NCI-H1436 (cell line): ENCODE measurements around the gene KMT2D.

Source experiments
- DNase-seq: peaks from one replicate; lab custom pipeline; 2025; lab: John Stamatoyannopoulos, UW

The KMT2D gene

DNA sequence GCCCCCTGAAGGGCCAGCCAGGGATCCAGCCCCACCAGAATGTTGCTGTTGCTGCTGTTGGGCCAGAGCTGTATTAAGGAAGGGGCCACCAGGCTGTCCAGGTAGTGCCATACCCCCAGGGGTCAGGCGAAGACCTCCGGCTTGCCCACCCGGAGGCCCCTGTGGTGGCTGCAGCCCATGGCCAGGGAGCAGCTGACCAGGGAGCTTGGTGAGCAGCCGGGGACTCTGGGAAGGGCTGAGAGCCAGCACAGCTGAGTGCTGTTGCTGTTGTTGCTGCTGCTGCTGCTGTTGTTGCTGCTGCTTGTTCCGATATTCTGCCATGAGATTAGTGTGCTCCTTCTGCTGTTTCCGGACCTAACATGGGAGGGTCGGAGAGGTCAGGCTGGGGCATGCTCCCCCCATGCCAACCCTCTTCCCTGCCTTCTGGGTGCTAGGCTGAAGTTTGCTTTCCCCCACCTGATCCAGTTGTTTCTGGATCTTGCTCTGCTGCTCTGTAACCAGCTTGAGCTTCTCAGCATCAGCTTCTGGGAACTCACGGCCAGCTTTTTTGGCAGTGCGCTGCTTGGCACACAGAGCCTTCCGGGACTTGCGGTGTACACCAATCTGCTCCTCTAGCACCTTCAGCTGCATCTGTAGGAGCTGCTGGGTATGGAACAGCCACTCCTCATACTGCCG, 26.8 kb downstream of the KMT2D start:
- DNase-seq: no peak

DNA sequence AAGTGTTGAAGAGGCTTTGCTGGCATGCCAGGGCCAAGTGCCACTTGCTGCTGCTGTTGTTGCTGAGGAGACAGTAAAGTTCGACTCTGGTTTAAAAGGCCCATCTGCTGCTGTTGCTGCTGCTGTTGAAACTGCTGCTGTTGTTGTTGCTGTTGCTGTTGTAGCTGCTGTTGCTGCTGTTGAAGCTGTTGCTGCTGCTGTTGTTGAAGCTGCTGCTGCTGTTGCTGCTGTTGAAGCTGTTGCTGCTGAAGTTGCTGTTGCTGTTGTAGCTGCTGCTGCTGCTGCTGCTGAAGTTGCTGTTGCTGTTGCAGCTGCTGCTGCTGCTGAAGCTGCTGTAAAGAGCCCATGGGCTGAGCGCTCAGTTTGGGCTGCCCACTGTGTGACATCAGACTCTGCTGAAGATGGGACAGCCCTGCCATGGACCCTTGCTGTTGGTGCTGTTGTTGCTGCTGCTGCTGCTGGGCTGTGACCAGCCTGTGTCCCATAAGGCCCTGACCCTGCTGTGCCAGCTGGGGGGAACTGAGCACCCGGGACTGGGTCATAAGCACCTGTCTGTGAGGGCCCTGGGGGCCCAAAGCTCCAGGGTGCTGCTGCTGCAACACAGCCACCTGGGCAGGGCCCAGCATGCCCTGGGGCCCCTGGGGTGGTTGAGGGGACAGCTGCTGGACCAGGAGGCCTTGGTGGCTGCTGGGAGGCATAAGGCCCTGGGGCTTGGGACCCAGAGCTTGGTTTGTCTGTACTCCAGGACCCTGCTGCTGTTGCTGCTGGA, 27.7 kb downstream of the KMT2D start:
- DNase-seq: no peak

DNA sequence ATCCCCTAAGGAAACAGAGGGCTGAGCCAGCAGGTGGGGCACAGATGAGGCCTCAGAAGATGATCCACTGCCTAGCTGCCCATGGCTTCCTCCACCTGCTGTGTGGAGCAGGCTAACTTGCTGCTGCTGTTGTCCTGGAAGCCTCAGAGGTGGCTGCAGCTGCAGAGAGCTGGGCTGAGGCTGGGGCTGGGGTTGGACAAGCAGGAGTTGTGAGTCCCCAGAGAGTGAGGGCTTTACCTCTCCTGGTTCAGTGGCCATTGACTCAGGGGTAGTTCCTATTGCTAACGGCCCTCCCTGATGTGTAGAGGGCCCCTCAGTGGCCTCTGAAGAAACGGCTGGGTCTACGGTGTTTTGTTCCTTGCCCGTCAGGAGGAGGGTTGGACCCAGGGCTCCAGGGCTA, 28.3 kb downstream of the KMT2D start:
- DNase-seq: no peak

DNA sequence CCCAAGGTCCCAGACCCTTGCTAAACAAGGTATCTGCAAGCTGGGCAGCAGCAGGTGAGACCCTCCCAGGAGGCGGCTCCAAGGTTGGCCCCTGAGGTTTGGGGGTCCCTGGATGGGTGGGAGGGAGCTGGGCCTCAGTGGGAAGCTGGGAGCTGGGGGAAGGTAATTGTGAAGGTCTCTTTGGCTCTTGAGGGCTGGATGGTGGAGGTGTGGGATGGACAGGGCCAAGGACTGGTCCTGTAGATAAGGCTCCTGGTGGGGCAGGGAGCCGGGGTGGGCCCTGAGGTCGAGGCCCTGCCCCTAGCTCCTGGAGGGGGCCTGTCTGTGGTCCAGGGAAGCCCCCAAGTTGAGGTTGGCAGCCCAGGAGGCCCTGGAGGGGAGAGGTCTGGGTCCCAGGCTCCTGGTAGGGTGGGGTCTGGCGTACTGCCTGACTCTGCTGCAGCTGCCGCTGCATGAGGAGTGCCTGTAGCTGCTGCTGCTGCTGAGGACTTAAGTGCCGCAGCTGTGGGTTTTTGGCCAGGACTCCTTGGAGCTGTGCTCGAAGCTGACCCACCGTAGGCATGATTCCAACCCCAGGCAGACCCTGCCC, 28.9 kb downstream of the KMT2D start:
- DNase-seq: no peak

DNA sequence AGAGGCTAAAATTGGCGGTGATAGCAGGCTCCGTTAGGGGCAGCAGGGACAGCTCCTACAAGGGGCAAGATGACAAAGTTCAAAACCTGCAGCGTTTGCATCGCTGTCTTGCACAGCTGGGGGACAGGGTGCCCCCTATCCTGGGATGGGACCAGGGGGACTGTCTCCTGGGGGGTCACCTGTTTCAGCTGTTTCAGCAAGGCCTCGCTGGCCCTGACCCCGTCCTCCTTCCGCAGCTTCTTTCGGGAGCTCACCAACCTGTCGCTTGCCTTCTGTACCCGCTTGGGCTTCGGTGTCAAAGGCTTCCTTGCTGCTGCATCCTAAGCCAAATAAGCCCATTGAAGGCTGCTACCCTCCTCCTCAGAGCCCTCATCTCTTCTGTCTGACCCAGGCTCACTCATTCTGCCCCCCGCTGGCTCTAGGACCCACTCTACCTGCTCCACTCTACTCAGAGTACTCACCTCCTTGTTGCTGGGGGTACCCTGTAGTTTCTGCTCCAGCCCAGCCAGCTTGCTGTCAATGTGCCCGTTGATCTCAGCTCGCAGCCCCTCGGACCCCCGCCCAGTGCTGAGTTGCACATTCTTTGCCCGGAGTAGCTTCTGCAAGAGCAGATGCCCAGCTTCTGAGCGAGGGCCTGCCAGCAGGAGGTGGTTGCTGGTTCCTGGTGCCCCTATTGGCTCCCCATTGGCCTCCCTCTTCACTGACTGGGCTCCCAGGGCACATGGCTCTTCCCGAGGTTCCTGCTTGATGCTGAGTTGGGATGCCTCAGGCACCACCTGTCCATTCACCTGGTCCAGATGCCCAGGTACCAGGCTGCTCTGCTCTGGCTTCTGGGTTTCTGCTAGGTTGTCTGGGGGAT, 29.7 kb downstream of the KMT2D start:
- no peak for DNase-seq

DNA sequence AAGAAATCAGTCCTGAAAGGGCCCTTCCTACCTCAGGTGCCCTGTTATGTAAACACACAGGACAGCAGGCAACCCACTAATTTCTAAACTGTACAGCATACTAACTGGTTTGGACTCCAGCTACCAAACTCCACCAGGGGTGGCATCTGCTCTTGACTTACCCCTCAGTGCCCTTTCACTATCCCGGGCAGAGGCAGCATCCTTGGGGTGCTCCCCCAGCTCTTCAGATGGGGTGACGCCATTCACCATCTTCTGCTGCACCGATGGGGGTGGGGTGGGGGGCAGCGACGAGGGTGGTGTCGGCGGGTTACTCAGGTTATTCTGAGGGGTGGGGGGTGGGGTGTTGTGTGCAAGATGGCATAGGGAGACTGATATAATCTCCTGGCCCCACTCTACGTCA, 30.5 kb downstream of the KMT2D start:
- no peak for DNase-seq

DNA sequence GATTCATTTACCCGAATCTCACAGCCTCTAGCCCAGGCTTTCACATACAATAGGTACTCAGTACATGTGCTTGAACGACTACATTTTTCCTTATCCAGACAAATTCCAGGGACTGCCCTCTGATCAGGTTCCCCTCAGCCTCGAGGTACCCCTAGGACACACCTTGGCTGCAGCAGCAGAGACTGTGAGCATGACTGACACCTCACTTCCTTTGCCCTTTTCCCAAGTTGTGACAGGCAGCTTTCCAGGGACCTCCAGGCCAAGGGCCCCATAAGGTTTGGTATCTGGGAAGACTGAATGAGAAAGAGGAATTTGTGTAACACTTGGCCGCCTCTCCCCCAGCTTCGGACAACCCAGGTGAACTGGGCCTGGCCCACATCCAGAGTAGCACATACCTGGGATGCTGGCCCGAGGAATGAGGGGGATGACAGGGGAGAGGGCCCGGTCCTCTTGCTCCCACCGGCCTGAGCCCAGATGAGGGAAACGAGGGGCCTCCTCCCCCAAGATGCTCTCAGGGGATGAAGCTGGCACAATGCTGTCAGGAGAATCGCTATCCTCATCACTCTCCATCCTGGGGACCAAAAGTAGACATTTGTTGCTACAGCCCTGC, 31.8 kb downstream of the KMT2D start:
- no peak for DNase-seq

DNA sequence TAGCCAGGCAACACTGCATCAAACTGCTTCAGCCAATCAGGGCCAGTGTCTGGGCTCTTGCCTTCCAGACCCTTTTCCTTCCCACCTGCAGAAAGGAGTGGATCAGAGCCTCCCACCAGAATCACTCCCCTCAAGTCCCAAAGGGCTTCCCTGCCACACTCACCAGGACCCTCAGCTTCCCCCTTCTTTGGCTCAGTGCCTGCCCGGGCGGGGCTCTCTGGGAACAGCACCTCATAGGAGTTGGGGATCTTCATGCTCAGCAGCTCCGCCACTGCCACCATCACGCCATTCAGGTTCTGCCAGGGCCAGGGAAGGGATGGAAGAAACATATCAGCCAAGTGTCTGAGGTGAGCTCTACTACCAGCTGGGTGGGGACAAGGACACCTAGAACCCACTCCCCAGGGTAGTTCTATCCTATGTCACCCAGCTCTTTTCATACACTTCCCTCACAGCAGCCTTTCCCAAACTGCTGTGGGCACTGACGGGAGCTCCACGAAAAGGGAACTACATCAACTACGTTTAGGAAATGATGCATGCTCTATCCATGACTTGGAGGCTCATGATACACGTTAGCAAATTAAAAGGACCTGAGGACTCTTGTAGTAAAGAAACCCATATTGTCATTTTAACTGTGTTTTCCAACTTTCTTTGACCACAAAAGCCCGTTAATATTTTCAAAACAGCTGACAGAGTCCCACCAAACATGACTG, 32.6 kb downstream of the KMT2D start:
- DNase-seq: no peak

DNA sequence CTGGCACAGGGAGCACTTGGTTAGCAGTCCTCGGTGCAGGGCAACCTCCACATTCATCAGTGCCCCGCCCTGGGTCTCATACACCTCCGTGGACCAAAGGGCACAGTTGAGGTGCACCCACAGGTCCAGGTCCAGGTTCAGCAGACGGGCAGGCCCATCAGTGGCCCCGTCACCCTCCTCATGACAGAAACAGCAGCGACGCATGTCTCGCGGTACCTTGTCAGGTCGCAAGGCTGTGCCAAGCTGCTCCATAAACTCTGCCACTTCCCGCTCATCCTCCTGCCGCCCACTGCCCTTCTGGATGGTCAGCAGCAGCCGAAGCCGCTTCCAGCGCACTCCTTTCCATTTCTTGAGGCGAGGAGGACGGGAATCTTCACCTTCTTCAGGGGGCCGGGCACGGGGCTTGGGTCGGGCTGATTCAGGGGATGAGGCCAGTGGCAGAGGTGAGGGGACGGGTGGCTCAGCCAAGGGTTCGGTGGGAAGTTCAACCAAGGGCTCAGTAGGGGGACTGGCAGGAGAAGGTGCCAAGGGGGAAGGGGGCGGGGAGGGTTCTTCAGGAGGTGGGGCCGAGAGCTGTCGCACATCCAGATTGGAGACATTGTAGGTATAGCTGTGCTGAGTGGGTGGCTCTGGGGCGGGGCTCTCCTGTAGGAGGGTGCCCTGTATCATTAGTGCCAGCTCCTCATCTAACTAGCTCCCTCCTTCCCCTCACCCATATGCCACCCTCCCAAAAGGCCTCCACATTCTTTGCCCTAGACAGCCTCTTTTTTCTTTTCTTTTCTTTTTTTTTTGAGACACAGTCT, 33.7 kb downstream of the KMT2D start:
- DNase-seq: no peak

DNA sequence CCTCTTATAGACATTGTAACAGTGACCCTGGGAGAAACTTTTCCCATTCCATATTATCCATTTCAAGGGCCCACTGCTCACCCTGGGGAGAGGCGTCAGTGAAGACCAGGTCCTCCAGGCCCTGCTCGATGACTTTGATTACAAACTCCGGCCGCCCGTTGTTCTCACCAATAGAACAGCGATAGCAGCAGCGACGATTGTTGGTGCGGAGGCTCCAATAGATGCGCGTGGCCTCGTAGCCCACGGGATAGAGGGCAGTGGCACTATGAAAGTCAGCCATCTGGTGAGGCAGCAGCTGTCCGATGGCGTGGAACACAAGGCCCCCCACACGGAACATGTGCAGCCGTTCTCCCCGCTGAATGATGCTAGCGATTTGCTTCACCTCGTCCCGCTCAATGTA, 34.5 kb downstream of the KMT2D start:
- DNase-seq: no peak

DNA sequence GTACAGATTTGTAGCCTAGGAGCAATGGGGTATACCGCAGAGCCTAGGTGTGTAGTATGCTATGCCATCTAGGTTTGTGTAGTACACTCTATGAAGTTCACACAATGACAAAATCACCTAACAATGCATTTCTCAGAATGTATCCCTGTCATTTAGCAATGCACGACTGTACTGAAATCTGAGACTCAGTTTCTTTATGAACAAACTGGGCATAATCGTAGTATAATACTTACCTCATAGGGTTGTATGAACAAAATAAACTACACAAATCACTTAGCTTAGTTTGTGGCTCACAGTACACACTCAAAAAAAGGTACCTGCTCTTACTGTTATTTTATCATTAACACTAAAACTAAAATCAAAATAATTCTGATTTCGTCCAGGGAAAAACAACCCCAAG, 35.1 kb downstream of the KMT2D start:
- no peak for DNase-seq

DNA sequence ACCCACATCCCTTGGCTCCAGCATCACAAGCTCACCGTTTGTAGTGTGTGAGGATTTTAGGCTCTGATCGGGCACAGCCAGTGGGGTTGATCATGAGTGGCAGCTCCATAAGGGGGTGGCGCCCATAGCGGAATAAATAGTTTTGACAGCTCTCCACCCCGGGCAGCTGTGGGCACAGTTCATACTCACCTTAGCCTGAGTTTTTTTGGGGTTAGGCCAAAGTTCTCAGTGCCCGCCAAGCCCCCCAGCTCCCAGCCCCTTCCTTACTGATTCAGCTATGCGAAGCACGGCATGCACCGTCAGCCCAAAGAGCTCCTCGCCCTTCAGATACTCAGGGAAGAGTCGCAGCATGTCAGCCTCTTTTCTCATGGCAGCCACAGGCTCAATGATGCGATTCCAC, 36.1 kb downstream of the KMT2D start:
- DNase-seq: no peak

DNA sequence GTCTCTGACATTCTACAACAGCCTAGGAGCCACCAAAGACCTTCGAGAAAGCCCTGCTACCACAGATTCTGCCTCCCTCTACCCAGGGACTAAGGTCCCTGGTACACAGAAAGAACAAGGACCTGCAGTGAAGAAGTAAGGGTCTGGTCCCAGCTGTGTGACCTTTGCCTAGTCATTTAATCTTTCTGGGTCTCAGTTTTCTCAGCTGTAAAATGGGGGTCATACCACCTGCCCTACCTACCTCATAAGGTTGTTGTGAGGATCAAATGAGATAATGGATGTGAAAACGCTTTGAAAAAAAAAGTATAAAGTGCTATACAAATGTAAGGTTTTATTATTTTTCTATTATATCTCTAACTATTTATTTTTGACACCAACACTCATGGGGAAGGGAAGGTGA, 36.8 kb downstream of the KMT2D start:
- no peak for DNase-seq

DNA sequence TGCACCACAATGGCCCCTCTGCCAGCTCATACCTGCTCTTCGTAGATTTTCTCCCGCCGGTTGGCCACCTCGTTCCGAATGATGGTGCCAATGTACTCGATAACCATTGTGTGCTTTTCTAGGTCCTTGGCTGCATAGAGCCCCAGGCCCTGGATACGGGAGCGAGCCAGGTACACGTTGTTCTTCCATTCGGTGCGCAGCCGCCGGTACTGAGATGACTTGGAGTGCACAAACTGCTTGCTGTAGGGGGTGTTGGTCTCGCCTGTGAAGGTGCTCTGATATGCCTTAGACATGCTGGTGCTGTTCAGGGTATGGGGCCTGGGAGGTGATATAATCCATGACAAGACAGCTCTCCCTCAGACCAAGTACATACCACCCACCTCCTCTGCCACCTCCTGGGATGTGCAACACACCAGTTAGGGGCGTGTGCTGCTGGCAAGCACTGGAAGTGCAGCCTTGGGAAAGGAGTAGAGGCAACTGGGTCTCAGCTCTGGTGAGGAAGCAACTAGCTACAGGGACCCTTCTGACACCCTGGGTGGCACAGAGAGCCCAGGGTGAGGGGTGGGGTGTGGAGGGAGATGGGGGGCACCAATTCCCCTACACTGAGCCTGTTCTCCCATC, 37.9 kb downstream of the KMT2D start:
- no peak for DNase-seq

DNA sequence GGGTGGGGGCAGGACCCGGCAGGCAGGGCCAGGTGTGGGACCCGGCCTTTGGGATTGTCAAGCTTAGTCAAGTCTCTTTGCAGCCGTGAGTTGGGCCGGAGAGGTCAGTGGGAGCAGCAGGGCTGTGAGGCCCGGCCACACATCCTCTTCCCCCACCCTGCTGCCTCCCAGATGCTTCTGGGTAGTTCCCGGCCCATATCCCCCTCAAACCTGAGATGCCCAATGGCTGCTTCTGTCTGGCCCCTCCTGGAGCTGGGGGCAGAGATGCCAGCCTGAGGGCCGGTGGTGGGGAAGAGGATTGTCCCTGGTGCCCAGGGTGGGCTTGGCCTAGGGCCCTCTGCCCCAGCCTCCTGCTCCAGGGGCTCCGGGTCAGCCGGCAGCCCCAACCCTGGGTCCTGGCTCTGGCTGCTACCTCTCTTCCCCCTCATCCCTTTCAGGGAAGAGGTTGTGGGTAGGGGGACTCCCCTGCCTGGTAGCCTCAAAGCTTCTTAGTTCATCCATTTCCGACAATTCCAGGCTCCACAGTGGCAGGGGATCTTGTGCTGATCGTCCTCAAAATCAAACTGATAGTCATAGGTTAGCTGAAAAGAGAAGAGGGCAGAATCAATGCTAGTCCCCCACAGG, 39.2 kb downstream of the KMT2D start:
- DNase-seq: no peak

DNA sequence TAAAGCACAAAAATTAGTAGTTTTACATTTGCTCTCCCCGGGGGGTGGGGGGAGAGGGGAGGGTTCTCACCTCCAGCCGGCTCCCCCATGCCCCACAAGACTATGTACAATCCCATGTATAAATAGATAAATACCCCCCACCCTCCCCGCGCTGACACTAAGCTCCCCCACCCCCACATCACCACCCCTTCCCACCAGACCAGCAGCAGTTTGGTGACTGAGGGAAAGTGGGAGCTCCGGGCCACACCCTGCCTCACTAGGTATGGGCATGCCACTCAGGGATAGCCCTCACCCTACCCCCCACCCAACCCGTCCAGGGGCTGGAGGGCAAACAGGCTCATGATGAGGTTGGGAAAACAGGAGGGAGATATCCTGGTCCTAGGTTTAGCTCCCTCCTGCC, 40.2 kb downstream of the KMT2D start:
- DNase-seq: no peak

DNA sequence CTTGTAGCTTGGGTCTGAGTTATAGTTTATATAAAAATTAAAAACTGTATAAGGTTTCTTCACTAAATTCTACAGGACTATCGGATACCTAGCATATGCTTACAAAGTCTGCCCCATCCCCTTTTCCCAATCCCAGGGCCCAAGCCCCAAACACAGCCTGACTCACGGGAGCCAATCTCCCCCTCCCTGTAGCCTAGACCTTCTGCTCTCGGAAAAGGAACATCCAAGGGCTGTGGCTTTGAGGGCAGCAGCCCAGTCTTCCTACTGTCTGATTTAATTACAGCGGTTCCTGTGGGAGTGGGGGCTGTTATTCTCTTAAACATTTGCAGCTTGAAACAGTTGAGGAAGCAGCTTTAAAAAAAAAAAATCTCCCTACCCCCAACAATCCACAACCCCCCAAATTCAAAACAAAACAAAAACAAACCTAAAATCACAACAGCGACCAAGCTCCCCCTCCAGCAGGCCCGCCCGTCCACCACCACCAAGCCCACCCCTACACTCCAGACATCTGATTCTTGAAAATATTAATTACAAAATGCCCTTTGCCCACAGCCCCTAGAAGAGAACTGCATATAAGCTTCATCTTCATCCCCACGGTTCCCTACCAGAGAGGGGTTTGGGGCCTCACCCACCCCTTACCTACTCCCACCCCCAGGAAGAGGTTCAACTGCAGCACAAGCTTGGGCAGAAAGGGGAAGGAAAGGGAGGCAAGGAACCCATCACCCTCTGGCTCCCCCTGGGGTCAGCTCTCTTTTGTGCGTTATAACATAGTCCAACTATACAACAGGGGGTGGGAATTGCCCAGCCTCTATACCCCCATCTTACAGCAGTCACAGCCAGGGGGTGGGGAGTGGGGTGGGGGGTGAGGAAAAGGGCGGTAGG, 40.9 kb downstream of the KMT2D start:
- DNase-seq: no peak

DNA sequence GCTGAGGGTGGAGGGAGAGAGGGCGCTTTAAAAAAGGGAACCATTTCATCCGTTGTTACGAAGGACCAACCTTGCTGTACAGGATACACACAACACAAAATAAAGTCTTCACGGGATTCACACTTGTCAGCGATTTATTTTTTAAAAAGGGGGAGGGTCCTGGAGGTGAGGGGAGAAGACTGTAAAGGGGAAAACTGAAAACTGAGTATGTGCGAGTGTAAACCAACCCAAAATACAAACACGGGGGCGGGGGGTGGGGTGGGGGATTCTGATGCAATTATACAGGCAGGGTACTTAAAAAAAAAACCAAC, 41.5 kb downstream of the KMT2D start:
- DNase-seq: no peak
